H1 (cell line): ENCODE measurements around the gene GALNT13. TPM values are rescaled to one million over a fixed set of nuclear protein-coding genes. Genes with fewer than 3 reads are reported as not detected.

Experiments used
- CTCF ChIA-PET: fragments of 300-600 bp; sonication (Branson Sonifier 250); formaldehyde crosslinking; loops from one replicate; lab custom pipeline; 2021; ENCODE audit not compliant: partially characterized antibody; lab: Charles Lee
- POLR2A ChIA-PET: fragments of 300-600 bp; sonication (Branson Sonifier 250); formaldehyde crosslinking; loops from one replicate; lab custom pipeline; 2021; ENCODE audit warnings: inconsistent platforms; ENCODE audit not compliant: partially characterized antibody; lab: Charles Lee
- DNase-seq, 2 experiments: peaks; one replicate each; pipeline versions ENCODE4 v3.0.0 to v3.0.0-alpha.2; 2010 to 2022; ENCODE audit warnings: low spot score in 2 of 2, low read depth in 1 of 2, mixed read lengths in 1 of 2
- FAIRE-seq: peaks from 2 replicates; lab custom pipeline; 2011; peaks lifted over from hg19 to GRCh38; lab: Jason Lieb, UNC
- H2AFZ ChIP-seq: 2 replicates; pipeline ENCODE4 v1.8.1; 2012; ENCODE audit warnings: low read length, inconsistent platforms
- H2AK5ac ChIP-seq: 2 replicates; pipeline ENCODE4 v1.6.1; 2013; ENCODE audit warnings: low read depth, low read length
- H2BK120ac ChIP-seq: replicated peaks from 2 replicates; pipeline ENCODE3; 2013; ENCODE audit warnings: low read depth, low read length, inconsistent platforms
- H2BK12ac ChIP-seq: 2 replicates; pipeline ENCODE4 v1.6.1; 2013; ENCODE audit warnings: low read depth, low read length
- H2BK15ac ChIP-seq: 2 replicates; pipeline ENCODE4 v1.6.1; 2013; ENCODE audit warnings: low read length
- H2BK20ac ChIP-seq: 2 replicates; pipeline ENCODE4 v1.6.1; 2013; ENCODE audit warnings: low read length
- H2BK5ac ChIP-seq: 2 replicates; pipeline ENCODE4 v1.6.1; 2013; ENCODE audit warnings: low read depth, low read length
- H3K14ac ChIP-seq: 2 replicates; pipeline ENCODE4 v1.6.1; 2013; ENCODE audit warnings: inconsistent platforms; ENCODE audit not compliant: insufficient read length
- H3K18ac ChIP-seq: 2 replicates; pipeline ENCODE4 v1.6.1; 2013; ENCODE audit warnings: low read length; ENCODE audit errors: extremely low read depth
- H3K23ac ChIP-seq: 2 replicates; pipeline ENCODE4 v1.6.1; 2013; ENCODE audit warnings: inconsistent platforms; ENCODE audit not compliant: insufficient read length
- H3K23me2 ChIP-seq: 2 replicates; pipeline ENCODE4 v1.6.1; 2013; ENCODE audit warnings: low read depth, low read length
- H3K27ac ChIP-seq: 2 replicates; pipeline ENCODE4 v1.6.1; 2011; ENCODE audit warnings: low read depth, low read length, inconsistent platforms
- H3K27me3 ChIP-seq, 4 experiments: replicated peaks in 1 of 4; 1 replicate in 1 of 4; 2 replicates in 3 of 4; pipeline versions ENCODE4 v1.6.1 to v1.8.1; 2011 to 2013; ENCODE audit warnings: low read length in 3 of 4, mild to moderate bottlenecking in 3 of 4, inconsistent platforms in 2 of 4, mixed read lengths in 2 of 4, moderate library complexity in 1 of 4; ENCODE audit not compliant: control insufficient read depth in 3 of 4, insufficient read depth in 3 of 4; ENCODE audit errors: extremely low read depth in 1 of 4
- H3K36me3 ChIP-seq, 4 experiments: 2 replicates each; pipeline versions ENCODE4 v1.6.1 to v1.8.1; 2011 to 2013; ENCODE audit warnings: mild to moderate bottlenecking in 4 of 4, low read length in 3 of 4, moderate library complexity in 2 of 4, control low read depth in 1 of 4, inconsistent platforms in 1 of 4; ENCODE audit not compliant: insufficient read depth in 4 of 4, control insufficient read depth in 2 of 4
- H3K4ac ChIP-seq: replicated peaks from 2 replicates; pipeline ENCODE3; 2013; ENCODE audit warnings: low read length, low read depth, mixed read lengths, inconsistent platforms; ENCODE audit not compliant: insufficient read length
- H3K4me1 ChIP-seq, 4 experiments: replicated peaks in 1 of 4; 1 replicate in 1 of 4; 2 replicates in 3 of 4; pipeline versions ENCODE4 v1.6.1 to v1.8.1; 2011 to 2013; ENCODE audit warnings: low read length in 3 of 4, inconsistent platforms in 2 of 4, mixed read lengths in 1 of 4; ENCODE audit not compliant: insufficient read depth in 4 of 4, control insufficient read depth in 3 of 4
- H3K4me2 ChIP-seq, 2 experiments: 2 replicates each; pipeline versions ENCODE4 v1.6.1 to v1.8.1; 2011 to 2013; ENCODE audit warnings: low read depth in 2 of 2, low read length in 2 of 2, control low read depth in 1 of 2, inconsistent platforms in 1 of 2, mild to moderate bottlenecking in 1 of 2; ENCODE audit not compliant: insufficient read depth in 1 of 2
- H3K4me3 ChIP-seq, 4 experiments: fragments of 200-600, 300-600 bp in 1 of 4; sonication (generic), shearing (Covaris generic), sonication (Bioruptor Twin) in 1 of 4; 2 replicates each; pipeline versions ENCODE4 v1.5.1 to v1.8.1; 2011 to 2016; ENCODE audit warnings: low read length in 4 of 4, low read depth in 3 of 4, control low read depth in 2 of 4, inconsistent platforms in 2 of 4, mild to moderate bottlenecking in 2 of 4, mixed read lengths in 1 of 4, moderate library complexity in 1 of 4; ENCODE audit not compliant: insufficient read depth in 2 of 4; ENCODE audit errors: extremely low read depth in 1 of 4
- H3K56ac ChIP-seq: replicated peaks from 2 replicates; pipeline ENCODE3; 2013; ENCODE audit warnings: low read depth, mild to moderate bottlenecking, mixed read lengths, low read length, inconsistent platforms; ENCODE audit not compliant: insufficient read length
- H3K79me1 ChIP-seq: 2 replicates; pipeline ENCODE4 v1.6.1; 2013; ENCODE audit warnings: low read depth, low read length, control low read depth
- H3K79me2 ChIP-seq, 2 experiments: 2 replicates each; pipeline versions ENCODE4 v1.6.1 to v1.8.1; 2012 to 2013; ENCODE audit warnings: low read length in 2 of 2, mild to moderate bottlenecking in 2 of 2, inconsistent platforms in 1 of 2; ENCODE audit not compliant: insufficient read depth in 2 of 2, control insufficient read depth in 1 of 2
- H3K9ac ChIP-seq, 4 experiments: replicated peaks in 1 of 4; 1 replicate in 1 of 4; 2 replicates in 3 of 4; pipeline versions ENCODE4 v1.6.1 to v1.8.1; 2011 to 2013; ENCODE audit warnings: low read depth in 3 of 4, low read length in 3 of 4, control low read depth in 2 of 4, mild to moderate bottlenecking in 2 of 4, moderate library complexity in 2 of 4, inconsistent platforms in 1 of 4; ENCODE audit errors: extremely low read depth in 1 of 4
- H3K9me3 ChIP-seq, 2 experiments: 2 replicates each; pipeline versions ENCODE4 v1.6.1 to v1.8.1; 2012 to 2013; ENCODE audit warnings: mild to moderate bottlenecking in 2 of 2, moderate library complexity in 2 of 2, control low read depth in 1 of 2, inconsistent platforms in 1 of 2, low read depth in 1 of 2, low read length in 1 of 2, mixed read lengths in 1 of 2; ENCODE audit not compliant: insufficient read depth in 2 of 2
- H4K20me1 ChIP-seq, 2 experiments: replicated peaks in 1 of 2; 2 replicates each; pipeline versions ENCODE3 to v1.8.1; 2011 to 2013; ENCODE audit warnings: inconsistent platforms in 2 of 2, low read length in 2 of 2, mild to moderate bottlenecking in 1 of 2; ENCODE audit not compliant: insufficient read depth in 2 of 2, control insufficient read depth in 1 of 2
- H4K5ac ChIP-seq: 2 replicates; pipeline ENCODE4 v1.6.1; 2013; ENCODE audit warnings: low read length, low read depth, mixed read lengths, inconsistent platforms; ENCODE audit not compliant: insufficient read length
- H4K8ac ChIP-seq: 2 replicates; pipeline ENCODE4 v1.8.0; 2013; ENCODE audit warnings: mild to moderate bottlenecking, moderate library complexity, low read length, inconsistent platforms; ENCODE audit not compliant: insufficient read depth; ENCODE audit errors: extremely low read depth
- H4K91ac ChIP-seq: replicated peaks from 2 replicates; pipeline ENCODE3; 2013; ENCODE audit warnings: low read length, mixed read lengths, inconsistent platforms; ENCODE audit not compliant: insufficient read length
- CEBPB ChIP-seq: IDR thresholded peaks from 2 replicates; pipeline ENCODE4 v1.6.1; 2012; ENCODE audit warnings: low read depth, low read length
- CREB1 ChIP-seq: IDR thresholded peaks from 2 replicates; pipeline ENCODE4 v1.6.1; 2012; ENCODE audit warnings: inconsistent platforms
- NRF1 ChIP-seq: IDR thresholded peaks from 2 replicates; pipeline ENCODE4 v1.6.1; 2011; ENCODE audit warnings: mild to moderate bottlenecking, low read depth, low read length, improper control_type of control experiment
- RBBP5 ChIP-seq: IDR thresholded peaks from 2 replicates; pipeline ENCODE4 v1.7.1; 2012; ENCODE audit warnings: low read depth, mild to moderate bottlenecking, inconsistent platforms, low read length, moderate library complexity, borderline replicate concordance
- SRF ChIP-seq: IDR thresholded peaks from 2 replicates; pipeline ENCODE4 v1.6.1; 2011; ENCODE audit warnings: mild to moderate bottlenecking, low read depth, low read length, moderate library complexity
- WGBS, 2 experiments: shearing (Covaris generic) in 1 of 2; methylation state at CpG; one replicate each; pipeline versions ENCODE4 v1.1.6 to v1.1.7; 2013 to 2015; ENCODE audit warnings: low lambda C conversion rate in 2 of 2, mixed read lengths in 2 of 2, inconsistent platforms in 1 of 2, low coverage in 1 of 2, missing lambda C conversion rate in 1 of 2; ENCODE audit not compliant: insufficient replicate concordance in 2 of 2, insufficient coverage in 1 of 2, insufficient read length in 1 of 2; ENCODE audit errors: extremely low coverage in 1 of 2, missing lambda C conversion rate in 1 of 2; 5-methylcytosine and 5-hydroxymethylcytosine counted together
- polyA plus RNA-seq, 7 experiments: library from polyadenylated mRNA; depleted of rRNA in 3 of 7; stranded (reverse) in 5 of 7; unstranded in 2 of 7; fragments of >200 nt in 5 of 7; fragments of 200-250 nt in 2 of 7; gene quantifications; 1 replicate in 5 of 7; 2 replicates in 1 of 7; 4 replicates in 1 of 7; pipeline versions ENCODE4 v1.2.1 to v1.2.3, GENCODE V29; 2011 to 2013; ENCODE audit warnings: missing spikeins in 2 of 7, mixed read lengths in 2 of 7
- total RNA-seq: library from RNA; stranded (reverse); fragmentation: NEBNext Ultra II Directional; extraction: Animal tissue kit (Norgen Biotek cat#: 25700); gene quantifications from 2 replicates; pipeline ENCODE4 v1.2.1, GENCODE V29; 2021

Gene GALNT13
- total and polyA plus RNA-seq, 2 of the 8 experiments (the other 6 are each of a cell fraction or from before 2014, with no cell fraction given), result 3.2 to 9.6 TPM

- H4K5ac ChIP-seq, result no peak overlapping the region
- no peak for DNase-seq
- H3K9ac ChIP-seq, result no peak overlapping the region
- no peaks in the 10 kb centered on the region for H3K4me1 ChIP-seq
- no peak overlapping the region for H3K23ac ChIP-seq
- no peaks in the 10 kb centered on the region for H3K27me3 ChIP-seq
- H4K20me1 ChIP-seq, result no peaks in the 10 kb centered on the region
- ChIA-PET POLR2A (no interaction called here), CTCF (no interaction called here)
- no peak overlapping the region for H2AFZ ChIP-seq
- H3K56ac ChIP-seq, result no peak overlapping the region
- no peak overlapping the region for H2BK120ac ChIP-seq
- TF ChIP-seq NRF1, result no peak
- no peak for TF ChIP-seq CEBPB
- TF ChIP-seq CREB1, result no peak
- TF ChIP-seq SRF, result no peak
- TF ChIP-seq RBBP5, result no peak
- no peak overlapping the region for H3K4me3 ChIP-seq
- H3K23me2 ChIP-seq, result no peaks in the 10 kb centered on the region; the same call in 1 of the 2 replicates
- H2BK5ac ChIP-seq, result no peak overlapping the region
- no peak overlapping the region for H2BK12ac ChIP-seq
- no peak overlapping the region for H3K18ac ChIP-seq
- no peak overlapping the region for H2BK15ac ChIP-seq
- 78% methylated on average over 2 of the region's 2 CpGs; no CpG with 5 or more reads in 1 of the 2 experiments for WGBS, 2 experiments
- H2BK20ac ChIP-seq, result no peak overlapping the region
- FAIRE-seq, result no peak
- no peak overlapping the region for H2AK5ac ChIP-seq
- no peaks in the 10 kb centered on the region for H3K9me3 ChIP-seq
- no peak overlapping the region for H3K27ac ChIP-seq
- peaks cover 0 to 4% of the 10 kb centered on the region in 2 experiments; a peak in 1 of 4 replicates for H3K79me2 ChIP-seq
- no peaks in the 10 kb centered on the region for H3K36me3 ChIP-seq
- H3K79me1 ChIP-seq, result no peaks in the 10 kb centered on the region; the same call in 1 of the 2 replicates
- no peak overlapping the region for H3K4me2 ChIP-seq
- no peak overlapping the region for H3K14ac ChIP-seq
- no peak overlapping the region for H4K8ac ChIP-seq
- H3K4ac ChIP-seq, result no peak overlapping the region
- H4K91ac ChIP-seq, result no peak overlapping the region
Observed at GRCh38 chr2:153880926-153881325, 9.2 kb downstream of the GALNT13 start.
